ENCODE data around the gene EARS2.
"Not testable (repeated sequence)": the region's sequence is repeated elsewhere in the genome, so short reads cannot be mapped to it uniquely, and the experiment has no call there.

Gene EARS2

DNA sequence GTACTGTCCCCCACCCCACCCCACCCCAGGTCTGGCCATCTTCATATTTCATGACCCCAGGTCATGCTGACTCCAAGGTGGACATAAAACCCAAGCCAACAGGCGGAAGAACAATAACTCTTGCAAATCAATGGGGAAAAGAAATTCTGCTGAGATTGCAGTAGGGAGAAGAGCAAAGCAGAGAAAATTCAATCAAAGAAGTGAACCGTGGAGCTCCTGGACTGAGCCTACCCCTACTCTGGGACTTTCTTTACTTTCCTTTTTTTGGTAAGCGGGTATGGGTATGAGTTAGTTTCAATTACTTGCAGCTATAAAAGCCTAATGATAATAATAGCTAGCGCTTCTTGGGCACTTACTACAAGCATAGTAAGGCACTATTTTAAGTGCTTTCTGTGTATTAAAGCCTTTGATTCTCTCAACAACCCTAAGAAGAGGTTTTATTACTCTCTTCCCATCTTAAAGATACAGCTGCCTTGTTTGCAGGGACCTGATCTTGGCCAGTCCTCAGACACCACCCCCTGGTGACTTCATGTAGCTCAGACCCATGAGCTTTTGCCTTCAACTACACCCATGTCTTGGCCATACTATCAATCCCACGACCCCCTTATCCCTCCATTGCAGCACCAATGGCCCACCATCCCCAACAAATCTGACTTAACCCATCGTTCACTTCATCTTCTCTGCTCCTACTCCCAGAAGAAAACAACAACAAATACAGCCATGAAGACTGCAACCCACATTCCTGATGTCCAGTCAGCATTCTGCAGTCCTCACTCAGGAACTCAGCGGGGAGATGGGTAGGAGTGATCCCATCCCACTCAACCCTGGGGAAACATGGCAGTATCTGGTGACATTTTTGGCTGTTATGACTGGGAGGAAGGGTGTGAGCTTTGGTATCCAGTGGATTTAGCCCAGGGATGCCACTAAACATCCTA lies 51.2 kb downstream of the EARS2 start:
- DNase-seq (ENCODE audit: low read depth): no peak

DNA sequence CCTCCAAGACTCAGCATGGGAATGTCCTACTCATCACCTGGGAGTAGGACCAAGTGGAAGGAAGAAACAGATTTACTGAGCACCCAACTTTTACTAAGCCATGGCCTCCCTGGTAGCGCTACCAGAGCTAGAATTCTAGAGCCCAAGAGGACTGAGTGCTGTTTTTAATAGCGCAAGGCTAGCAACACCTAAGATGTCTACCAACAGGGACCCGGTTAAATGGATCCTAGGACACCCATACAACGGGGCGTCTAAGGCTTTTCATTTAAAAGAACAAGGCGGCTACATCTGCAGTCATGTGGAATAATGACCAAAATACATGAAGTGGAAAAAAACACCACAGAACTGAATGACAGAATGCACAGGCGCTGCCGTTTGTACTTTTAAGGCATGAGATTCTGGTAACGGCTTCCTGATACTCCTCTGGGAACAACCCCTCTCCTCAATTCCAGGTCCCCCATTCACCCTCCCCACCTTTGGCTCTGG lies 51.9 kb downstream of the EARS2 start:
- no peak for DNase-seq (ENCODE audit: low read depth)

DNA sequence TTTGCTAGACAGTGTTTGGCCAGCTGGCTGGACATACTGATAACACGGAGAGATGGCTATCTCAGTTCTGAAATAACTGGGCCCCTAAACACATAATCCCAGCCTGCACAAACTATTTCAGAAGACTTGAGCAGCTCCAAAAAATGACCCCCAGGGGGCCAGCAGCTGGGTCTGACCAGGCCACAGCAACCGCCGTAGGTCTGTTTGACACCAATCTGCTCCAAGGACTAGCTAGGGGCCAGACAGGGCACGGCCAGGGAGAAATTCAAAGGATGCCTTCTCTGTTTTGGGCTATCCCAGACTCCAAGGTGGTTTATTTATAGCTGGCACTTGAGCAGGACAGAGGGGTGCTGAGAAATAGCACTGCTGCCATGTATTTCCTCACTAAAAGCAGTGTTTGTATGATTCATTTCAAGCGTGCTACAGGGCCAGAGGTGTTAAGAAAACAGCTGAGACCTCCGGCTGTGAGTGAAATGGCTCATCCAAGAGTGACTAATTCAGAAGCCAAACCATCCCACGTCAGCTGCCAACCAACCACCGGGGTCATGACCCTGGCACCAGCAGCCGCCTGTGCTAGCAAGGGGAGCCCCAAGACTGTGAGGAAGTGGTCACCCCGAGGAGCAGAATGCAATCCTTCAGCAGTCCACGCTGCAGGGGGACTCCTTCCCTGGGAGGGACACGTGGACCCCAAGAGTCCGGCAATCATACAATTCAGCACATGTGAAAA lies 52.5 kb downstream of the EARS2 start:
- DNase-seq (ENCODE audit: low read depth): peak; percentile 14

DNA sequence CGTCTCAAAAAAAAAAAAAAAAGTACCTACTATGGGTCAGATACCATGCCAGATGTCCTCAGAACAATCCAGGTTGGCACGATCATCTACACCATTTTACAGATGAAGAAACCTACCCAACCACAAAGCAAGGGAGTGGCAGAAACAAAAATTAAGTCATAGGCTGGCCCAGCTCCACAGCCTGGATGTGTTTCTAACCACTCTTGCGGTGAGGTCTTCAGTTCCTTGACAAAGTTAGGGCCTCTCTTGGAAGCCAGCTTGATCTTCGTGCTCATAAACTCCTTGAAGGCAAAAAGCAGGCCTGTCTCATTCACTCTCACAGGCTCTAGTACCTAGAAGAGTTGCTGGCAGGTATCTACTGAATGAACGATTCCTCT lies 53.1 kb downstream of the EARS2 start:
- DNase-seq (ENCODE audit: low read depth): no peak

DNA sequence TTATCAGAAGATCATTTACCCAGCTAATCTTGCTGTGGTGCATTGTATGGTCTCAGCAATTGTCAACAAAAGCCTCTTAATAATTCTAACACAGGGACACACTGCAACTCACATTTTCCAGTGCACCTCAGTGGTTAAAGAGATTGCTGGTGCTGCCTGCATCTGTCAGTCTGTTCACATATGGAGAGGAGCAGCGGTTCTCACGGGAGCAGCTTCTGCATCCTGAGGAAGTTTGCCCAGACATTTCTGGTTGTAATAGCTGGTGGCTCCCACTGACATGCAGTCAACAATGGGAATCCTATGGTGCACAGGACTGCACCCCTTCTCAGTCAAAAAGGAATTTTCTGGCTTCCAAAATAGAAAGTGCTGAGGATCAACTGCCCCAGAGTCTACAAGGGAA lies 54.7 kb downstream of the EARS2 start:
- no peak for DNase-seq (ENCODE audit: low read depth)

DNA sequence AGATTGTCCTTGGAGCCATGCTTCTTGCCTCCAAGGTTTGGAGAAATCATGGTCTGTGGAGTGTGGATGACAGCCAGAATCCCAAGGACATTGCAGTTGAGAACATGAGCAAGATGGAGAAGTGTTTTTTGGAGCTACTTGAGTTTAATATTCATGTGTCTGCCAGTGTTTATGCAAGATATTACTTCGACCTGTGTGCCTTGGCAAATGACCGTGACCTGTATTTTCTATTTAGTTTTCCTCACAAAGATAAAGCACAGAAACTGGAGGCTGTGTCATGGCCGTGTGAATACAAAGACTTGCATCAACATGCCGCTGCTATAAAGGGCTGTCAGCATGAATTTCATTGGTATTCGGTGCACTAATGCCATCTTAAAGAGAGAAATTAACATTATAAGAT lies 55.9 kb downstream of the EARS2 start:
- no peak for DNase-seq (ENCODE audit: low read depth)

DNA sequence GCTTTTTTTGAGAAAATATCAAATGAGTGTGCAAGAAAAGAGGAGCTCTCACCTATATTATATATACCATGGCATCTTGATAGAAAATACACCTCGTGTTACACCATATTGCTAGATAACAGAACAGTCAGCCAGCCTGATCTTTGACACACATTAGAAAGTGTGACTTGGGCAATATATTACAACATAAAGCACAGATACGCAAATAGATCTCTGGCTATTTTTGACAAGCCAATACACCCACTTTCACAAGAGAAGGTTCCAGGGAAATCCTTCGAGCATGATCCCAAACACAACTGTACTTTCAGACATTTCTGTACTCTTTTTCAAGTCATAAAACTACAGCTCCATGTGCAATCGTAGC lies 56.3 kb downstream of the EARS2 start:
- no peak for DNase-seq (ENCODE audit: low read depth)

DNA sequence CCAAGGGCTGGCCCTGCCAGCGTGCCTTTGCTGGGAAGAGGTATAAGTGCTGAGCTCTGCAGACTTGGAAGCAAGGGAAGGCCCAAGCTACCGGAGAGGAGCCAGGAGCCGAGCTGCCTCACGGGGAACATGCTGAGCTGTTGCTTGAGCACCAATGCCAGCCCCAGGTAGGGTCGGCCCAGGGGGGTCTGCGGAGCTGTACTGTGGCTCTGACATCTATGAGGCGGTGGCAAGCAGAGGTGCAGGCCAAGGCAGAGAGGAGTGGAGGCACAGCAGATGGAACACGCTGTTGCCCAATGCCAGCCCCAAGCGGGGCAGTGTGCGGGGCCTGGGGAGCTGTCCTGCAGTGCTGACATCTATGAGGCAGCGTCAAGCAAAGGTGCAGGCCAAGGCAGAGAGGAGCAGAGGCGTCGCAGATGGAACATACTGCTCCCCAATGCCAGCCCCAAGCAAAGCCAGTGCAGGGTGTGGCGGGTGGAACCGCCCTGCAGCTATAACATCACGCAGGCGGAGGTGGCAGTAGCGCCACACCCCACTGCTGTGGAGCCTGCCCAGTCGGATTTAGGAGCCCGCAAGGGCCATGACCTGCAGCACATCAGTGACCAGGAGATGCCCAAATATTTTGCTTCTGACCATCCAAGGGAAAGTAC lies 56.8 kb downstream of the EARS2 start:
- DNase-seq (ENCODE audit: low read depth): no peak

DNA sequence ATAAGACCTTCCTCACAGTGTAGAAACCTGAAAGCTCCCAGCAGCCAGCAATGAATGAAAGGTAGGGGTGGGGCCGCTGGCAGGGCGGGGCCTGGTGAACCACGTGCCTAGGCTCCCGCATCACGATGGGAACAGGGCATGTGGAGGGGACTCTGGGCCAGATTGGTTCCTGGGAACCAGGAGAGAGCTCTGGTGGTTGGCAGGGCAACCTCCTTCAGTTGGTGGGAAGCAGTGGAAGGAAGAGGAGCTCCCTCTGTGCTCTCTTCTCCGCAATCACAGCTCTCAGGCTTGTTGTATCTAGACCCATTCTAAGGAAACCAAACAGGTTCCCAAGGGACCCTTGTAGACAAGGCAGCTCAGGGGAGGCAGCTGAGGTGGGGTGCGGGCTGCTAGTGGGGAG lies 57.3 kb downstream of the EARS2 start:
- DNase-seq (ENCODE audit: low read depth): no peak

DNA sequence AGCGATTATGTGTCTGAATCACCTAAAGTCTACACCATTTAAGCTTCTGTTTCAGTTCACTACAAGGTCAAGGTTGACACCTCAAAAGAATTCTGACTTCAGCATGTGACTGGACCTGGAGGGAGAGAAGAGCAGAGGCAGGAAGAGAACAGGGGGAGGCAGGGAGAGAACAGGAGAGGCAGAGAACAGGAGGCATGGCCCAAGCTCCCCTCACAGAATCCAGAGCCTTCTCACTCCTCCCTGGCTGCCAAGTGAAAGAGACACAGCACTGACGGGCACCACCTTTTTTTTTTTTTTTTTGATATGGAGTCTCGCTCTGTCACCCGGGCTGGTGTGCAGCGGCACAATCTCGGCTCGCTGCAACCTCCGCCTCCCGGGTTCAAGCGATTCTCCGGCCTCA lies 58.3 kb downstream of the EARS2 start:
- DNase-seq (ENCODE audit: low read depth): no peak

DNA sequence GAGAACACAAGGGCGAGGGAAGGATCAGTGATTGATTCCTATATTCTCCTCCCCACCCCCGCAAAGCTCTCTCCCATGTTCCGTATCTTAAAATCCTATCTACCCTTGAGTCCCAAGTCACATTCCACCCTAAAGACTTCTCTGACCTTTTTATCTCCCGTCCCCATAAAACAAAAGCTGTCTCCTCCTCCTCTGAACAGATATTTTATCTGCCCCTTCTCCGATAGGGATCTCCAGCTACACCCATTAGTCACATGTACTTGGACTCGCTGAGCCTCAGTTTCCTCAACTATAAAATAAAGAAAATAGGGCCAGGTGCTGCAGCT lies 59.6 kb downstream of the EARS2 start:
- DNase-seq (ENCODE audit: low read depth): no peak

DNA sequence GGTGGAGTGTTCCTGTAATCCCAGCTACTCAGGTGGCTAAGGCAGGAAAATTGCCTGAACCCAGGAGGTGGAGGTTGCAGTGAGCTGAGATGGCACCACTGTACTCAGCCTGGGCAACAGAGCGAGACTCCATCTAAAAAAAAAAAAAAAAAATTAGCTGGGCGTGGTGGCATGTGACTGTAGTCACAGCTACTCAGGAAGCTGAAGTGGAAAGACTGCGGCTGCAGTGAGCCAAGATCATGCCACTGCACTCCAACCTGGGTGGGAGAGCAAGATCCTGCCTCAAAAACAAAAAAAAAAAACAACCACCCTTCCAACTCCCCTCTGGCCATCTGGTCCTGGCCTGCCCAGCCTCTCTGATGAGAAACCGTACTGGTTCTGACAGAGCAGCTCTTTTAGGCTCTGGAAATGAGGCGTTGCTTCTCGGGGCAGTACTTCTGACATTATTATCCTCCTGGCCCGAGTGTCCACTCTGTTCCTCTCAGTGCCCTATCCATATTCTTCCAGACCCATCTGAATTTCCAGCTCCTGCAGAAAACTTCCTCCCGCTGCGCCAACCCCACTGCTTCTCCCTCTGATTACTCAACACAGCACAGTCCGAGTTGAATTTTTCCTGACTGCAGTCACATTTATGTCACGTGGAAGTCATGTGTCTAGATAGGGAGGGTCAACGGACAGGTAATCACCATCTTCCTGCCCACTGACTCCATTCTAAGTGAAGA lies 60.2 kb downstream of the EARS2 start:
- no peak for DNase-seq (ENCODE audit: low read depth)

DNA sequence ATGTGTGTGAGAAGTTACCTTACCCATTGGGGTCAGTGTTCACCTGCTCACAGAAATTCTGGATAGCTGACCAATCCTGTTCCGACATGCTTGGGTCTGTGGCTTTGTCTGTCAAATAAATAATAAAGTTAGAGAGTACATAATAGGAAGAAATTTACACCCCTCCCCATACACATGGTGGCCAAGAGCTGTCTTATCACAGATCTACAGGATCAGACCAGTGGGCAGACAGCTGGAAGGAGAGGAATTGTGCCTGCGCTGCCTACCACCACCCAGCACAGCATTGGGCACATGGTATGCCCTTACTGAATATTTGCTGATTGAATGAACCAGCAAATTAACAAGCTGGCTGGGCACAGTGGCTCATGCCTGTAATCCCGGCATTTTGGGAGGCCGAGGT lies 61.5 kb downstream of the EARS2 start:
- DNase-seq (ENCODE audit: low read depth): no peak

DNA sequence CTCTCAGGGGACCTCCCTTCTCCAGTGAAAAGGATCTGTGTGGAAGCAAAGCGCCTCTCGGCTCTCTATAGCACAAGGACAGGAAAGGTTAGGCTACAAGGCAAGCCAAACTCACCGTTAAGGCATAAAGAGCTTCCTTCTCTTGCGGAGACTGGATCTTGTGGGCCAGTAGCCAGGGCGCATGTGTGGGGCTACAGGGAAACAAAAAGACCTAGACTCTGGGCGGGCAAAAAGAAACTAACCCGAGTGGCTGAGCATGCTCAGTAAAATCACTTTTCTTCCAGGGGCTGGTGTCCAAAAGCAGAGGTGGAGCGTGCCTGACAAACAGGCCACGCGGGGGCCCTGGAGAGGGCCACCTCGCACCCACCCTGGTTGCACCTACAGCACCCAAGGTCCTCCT lies 63.0 kb downstream of the EARS2 start:
- DNase-seq (ENCODE audit: low read depth): no peak

DNA sequence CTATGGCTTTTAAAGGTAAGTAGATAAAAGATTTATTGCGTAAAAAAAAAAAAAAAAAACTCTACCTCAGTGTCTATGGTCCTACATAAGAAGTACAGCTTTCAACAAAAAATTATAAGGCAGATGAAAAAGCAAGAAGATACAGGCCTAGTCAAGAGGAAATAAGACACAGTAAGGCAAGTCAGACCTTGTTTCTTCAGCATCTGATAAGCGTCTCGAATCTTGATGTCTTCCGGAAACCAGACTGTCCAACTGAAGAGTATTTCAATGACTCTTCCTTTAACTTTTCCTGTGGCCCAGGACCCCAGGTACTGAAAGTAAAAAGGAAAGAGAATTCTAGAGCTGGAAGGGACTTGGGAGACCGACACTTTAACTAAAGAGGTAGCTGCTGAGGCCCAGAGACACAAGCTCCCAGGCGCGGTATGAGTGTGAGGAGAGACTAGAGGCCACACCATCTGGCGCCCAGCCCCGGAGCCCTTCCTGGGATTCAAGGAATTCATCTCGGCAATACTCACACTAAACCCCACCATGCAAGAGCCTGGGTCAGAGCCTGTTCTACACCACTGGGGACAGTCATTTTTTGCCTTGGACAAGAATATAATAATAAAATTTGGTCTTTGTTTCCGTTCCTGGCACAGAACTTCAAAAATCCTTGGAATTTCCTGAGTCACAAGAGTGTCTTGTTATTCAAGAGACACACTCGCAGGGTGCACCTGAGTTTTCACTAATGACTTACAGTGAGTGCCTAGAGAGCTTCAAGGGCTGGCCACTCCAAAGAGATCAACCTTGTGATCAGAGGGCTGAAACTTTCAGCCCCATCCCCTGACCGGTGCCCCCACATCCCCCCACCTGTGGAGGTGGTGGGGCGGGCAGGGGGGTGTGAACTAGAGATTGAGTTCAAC lies 65.4 kb downstream of the EARS2 start:
- DNase-seq (ENCODE audit: low read depth): no peak

DNA sequence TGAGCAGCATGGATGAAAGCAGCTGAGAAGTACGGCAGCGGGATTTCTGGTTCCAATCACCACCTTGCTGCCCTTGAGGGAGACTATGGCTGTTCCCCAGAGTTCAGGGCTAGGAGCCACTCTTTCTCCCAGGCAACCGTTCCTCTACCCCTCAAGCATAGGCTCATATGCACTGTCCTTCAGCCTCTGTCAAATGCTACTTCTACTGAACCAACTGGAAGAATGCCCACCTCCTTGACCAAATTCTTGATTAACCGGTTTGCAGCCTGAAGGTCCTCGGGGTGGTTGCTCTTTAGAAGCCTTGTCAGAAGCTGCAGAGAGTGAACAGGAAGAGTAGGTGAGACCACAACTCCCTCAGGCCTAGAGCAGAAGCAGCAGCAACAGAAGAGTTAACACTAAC lies 70.7 kb downstream of the EARS2 start:
- DNase-seq (ENCODE audit: low read depth): no peak

DNA sequence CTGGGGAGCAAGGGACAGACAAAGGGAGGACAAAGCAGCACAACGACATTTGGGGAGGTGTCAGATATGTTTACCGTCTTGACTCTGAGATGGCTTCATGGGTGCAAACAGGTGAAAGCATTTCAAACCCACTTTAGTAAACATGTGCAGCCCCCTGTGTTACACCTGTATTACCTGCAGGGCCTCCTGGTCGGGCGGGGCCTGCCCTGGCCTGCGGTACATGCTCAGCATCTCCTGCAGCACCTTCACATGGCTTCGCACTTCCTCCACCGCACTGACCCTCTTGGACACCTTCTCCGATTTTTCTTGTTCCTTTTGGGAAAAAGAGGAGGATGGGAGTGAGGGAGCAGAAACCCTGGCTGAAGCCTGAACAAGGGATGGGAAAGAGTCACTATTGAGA lies 71.3 kb downstream of the EARS2 start:
- no peak for DNase-seq (ENCODE audit: low read depth)

DNA sequence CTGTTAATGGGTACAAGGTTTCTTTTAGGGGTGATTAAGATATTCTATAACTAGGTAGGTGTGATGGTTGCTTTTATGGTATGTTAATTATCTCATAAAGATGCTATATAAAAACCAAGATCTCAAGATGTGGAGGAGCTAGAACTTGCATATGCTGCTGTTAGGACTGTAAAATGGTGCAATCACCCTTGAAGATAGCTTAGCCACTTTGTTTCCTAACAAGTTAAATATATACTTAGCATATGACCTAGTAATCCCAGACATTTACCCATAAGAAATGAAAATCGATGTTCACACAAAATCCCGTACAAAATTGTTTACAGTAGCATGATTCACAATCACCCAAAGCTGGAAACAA lies 71.9 kb downstream of the EARS2 start:
- DNase-seq (ENCODE audit: low read depth): no peak

DNA sequence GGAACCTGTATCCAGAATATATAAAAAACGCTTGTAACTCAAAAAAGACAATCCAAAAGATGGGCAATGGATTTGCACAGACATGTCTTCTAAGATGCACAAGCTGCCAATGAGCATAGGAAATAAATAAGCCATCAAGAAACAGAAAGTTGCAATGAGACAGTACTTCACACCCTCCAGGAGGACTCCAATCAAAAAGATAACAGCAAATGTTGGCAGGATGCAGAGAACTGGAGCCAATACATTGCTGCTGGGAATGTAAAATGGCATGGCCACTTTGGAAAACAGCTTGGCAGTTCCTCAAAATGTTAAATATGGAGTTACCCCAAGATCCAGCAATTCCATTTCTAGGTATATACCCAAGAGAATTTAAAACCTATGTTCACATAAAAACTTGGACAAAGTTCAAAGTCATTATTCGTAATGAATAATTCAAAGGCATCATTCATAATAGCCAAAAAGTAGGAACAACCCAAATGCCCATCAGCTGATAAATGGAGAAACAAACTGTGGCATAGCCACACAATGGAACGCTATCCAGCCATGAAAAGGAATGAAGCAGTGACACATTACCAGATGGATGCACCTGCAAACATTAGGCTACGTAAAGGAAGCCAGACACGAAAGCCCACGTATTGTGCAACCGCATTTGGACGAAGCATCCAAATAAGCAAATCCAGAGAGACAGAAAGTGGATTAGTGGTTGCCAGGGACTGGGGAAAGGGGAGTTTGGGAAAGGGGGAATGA lies 72.5 kb downstream of the EARS2 start:
- no peak for DNase-seq (ENCODE audit: low read depth)

DNA sequence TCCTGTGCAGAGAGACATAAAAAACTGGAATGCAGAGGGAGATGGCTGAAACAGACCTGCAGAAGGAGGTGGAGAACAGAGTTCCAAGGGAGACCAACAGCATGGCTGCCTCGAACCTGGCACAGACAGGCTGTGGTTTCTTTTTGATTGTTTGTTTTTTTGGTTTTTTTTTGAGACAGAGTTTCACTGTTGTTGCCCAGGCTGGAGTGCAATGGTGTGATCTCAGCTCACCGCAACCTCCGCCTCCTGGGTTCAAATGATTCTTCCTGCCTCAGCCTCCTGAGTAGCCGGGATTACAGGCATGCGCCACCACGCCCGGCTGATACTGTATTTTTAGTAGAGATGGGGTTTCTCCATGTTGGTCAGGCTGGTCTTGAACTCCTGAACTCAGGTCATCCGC lies 73.7 kb downstream of the EARS2 start:
- DNase-seq (ENCODE audit: low read depth): not testable (repeated sequence)

DNA sequence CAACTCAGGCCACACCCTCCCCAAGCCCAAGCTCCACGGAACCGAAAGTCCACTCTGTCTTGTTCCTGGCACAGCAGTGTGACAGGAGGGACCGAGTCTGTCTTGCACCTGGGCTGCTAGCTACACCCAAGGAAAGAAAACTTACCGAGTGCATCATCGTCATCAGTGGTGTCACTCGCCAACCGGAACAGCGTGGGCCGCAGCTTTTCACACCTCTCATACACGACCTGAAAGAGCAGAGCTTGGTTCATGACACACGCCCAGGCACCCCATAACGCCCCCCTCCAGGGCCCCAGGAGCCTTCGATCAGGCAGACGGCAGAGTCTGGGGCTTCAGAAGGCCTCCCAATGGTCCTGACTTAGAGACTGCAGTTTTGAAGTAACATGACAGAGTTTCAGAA lies 74.4 kb downstream of the EARS2 start:
- DNase-seq (ENCODE audit: low read depth): peak; percentile 23

All from T follicular helper cell (primary cell).